ENCODE data around the gene DGKI.

DGKI gene

GRCh38 chr7:137636376-137636775 is 210.4 kb downstream of the DGKI start (continued):
- no peak for TF ChIP-seq ZNF555 (tag by site-specific recombination; conservative IDR thresholded peaks at IDR 0.05)
- TF ChIP-seq ZBTB17 (tag by site-specific recombination; IDR thresholded peaks at IDR 0.05): no peak
- TF ChIP-seq ZNF501 (tag by site-specific recombination; IDR thresholded peaks at IDR 0.05): no peak
- no peak for TF ChIP-seq ZNF529 (tag by site-specific recombination; IDR thresholded peaks at IDR 0.05; ENCODE audit: insufficient replicate concordance)

- ChIA-PET POLR2A (no interaction called here), CTCF (interaction anchor here (1.5 to 2.2 kb wide), 2 partner anchors 10 to 30 kb away, joined by 5 to 17 read pairs; no protein-coding TSS in a partner anchor)
- TF ChIP-seq ZNF214 (tag by site-specific recombination; IDR thresholded peaks at IDR 0.05; ENCODE audit: borderline replicate concordance) (no peak), ZNF362 (tag by site-specific recombination; IDR thresholded peaks at IDR 0.05) (no peak), ZNF239 (tag by site-specific recombination; IDR thresholded peaks at IDR 0.05) (no peak), ZBTB48 (tag by site-specific recombination; IDR thresholded peaks at IDR 0.05) (no peak), ZBTB26 (tag by site-specific recombination; optimal IDR thresholded peaks at IDR 0.05) (no peak), ZNF146 (tag by site-specific recombination; IDR thresholded peaks at IDR 0.05) (no peak)
- Histone ChIP-seq H3K36me3 (ENCODE audit: control insufficient read depth in 2 of 2, insufficient read depth in 1 of 2, low read length in 2 of 2) (no peaks in the 10 kb centered on the region), H3K4me1 (ENCODE audit: control insufficient read depth, insufficient read depth, low read length) (no peaks in the 10 kb centered on the region), H3K27ac (ENCODE audit: extremely low read depth, low read depth, low read length) (no peak overlapping the region), H3K9me3 (ENCODE audit: control insufficient read depth, insufficient read depth, low read depth, low read length) (no peaks in the 10 kb centered on the region), H3K4me3 (ENCODE audit: low read depth, low read length) (no peak overlapping the region)
Measured at GRCh38 chr7:137635874-137636273, 210.9 kb downstream of the DGKI start.

GRCh38 chr7:137635132-137635531 is 211.6 kb downstream of the DGKI start:
- Histone ChIP-seq H3K4me1 (ENCODE audit: control insufficient read depth, insufficient read depth, low read length) (no peaks in the 10 kb centered on the region), H3K27ac (ENCODE audit: extremely low read depth, low read depth, low read length) (no peak overlapping the region), H3K9me3 (ENCODE audit: control insufficient read depth, insufficient read depth, low read depth, low read length) (no peaks in the 10 kb centered on the region), H3K4me3 (ENCODE audit: low read depth, low read length) (no peak overlapping the region), H3K36me3 (ENCODE audit: control insufficient read depth in 2 of 2, insufficient read depth in 1 of 2, low read length in 2 of 2) (no peaks in the 10 kb centered on the region)
- POLR2A ChIA-PET: no interaction called here
- CTCF ChIA-PET: interaction anchor here (1.5 to 2.2 kb wide), 2 partner anchors 9 to 29 kb away, joined by 5 to 17 read pairs; no protein-coding TSS in a partner anchor
- no peak for TF ChIP-seq ZFP37 (tag by site-specific recombination; IDR thresholded peaks at IDR 0.05)
- no peak for TF ChIP-seq ZFP3 (tag by site-specific recombination; IDR thresholded peaks at IDR 0.05; ENCODE audit: low read depth)
- no peak for TF ChIP-seq ZNF280D (tag by site-specific recombination; IDR thresholded peaks at IDR 0.05)
- TF ChIP-seq ZNF335 (tag by site-specific recombination; conservative IDR thresholded peaks at IDR 0.05): no peak
- TF ChIP-seq ZNF830 (tag by site-specific recombination; IDR thresholded peaks at IDR 0.05; ENCODE audit: low read depth): no peak
- no peak for TF ChIP-seq MYNN (tag by site-specific recombination; IDR thresholded peaks at IDR 0.05; ENCODE audit: borderline replicate concordance)
- TF ChIP-seq ELK4 (IDR thresholded peaks at IDR 0.05; ENCODE audit: borderline replicate concordance, low read depth, low read length): no peak
- TF ChIP-seq SP7 (tag by site-specific recombination; IDR thresholded peaks at IDR 0.05): no peak
- TF ChIP-seq ZNF341 (tag by site-specific recombination; IDR thresholded peaks at IDR 0.05; ENCODE audit: low read depth): no peak
- TF ChIP-seq GLIS1 (tag by site-specific recombination; IDR thresholded peaks at IDR 0.05): no peak
- TF ChIP-seq ZNF785 (tag by site-specific recombination; IDR thresholded peaks at IDR 0.05): no peak
- TF ChIP-seq ZNF114 (tag by site-specific recombination; IDR thresholded peaks at IDR 0.05): no peak
- no peak for TF ChIP-seq ZNF184 (tag by site-specific recombination; IDR thresholded peaks at IDR 0.05)
- no peak for TF ChIP-seq ZBTB10 (tag by site-specific recombination; IDR thresholded peaks at IDR 0.05)
- TF ChIP-seq ZNF426 (tag by site-specific recombination; IDR thresholded peaks at IDR 0.05): no peak
